Measurements from ENCODE around the gene C20orf202.

- TF ChIP-seq, protein P1, sequence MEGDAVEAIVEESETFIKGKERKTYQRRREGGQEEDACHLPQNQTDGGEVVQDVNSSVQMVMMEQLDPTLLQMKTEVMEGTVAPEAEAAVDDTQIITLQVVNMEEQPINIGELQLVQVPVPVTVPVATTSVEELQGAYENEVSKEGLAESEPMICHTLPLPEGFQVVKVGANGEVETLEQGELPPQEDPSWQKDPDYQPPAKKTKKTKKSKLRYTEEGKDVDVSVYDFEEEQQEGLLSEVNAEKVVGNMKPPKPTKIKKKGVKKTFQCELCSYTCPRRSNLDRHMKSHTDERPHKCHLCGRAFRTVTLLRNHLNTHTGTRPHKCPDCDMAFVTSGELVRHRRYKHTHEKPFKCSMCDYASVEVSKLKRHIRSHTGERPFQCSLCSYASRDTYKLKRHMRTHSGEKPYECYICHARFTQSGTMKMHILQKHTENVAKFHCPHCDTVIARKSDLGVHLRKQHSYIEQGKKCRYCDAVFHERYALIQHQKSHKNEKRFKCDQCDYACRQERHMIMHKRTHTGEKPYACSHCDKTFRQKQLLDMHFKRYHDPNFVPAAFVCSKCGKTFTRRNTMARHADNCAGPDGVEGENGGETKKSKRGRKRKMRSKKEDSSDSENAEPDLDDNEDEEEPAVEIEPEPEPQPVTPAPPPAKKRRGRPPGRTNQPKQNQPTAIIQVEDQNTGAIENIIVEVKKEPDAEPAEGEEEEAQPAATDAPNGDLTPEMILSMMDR (IDR thresholded peaks at IDR 0.05 in 2 of 3, conservative IDR thresholded peaks at IDR 0.05 in 1 of 3; ENCODE audit: insufficient read depth in 2 of 3, low read depth in 1 of 3, low read length in 3 of 3): no peak
- no peak for TF ChIP-seq ZNF507 (tag; conservative IDR thresholded peaks at IDR 0.05)
Measured at GRCh38 chr20:1255675-1256074, 52.4 kb downstream of the C20orf202 start.
